HepG2 (cell line): ENCODE measurements around the gene ZBTB46. TPM values are rescaled to one million over a fixed set of nuclear protein-coding genes. Genes with fewer than 3 reads are reported as not detected.

ENCODE experiments used
- ASH2L ChIP-seq: fragments of 300-600, 200-600 bp; sonication (generic); IDR thresholded peaks from 2 replicates; pipeline ENCODE4 v1.7.0; 2017; ENCODE audit warnings: low read depth, mild to moderate bottlenecking, moderate library complexity, mixed read lengths, low read length; ENCODE audit not compliant: insufficient read length
- EZH2 ChIP-seq: conservative IDR thresholded peaks from 2 replicates; pipeline ENCODE4 v1.6.1; 2012; ENCODE audit warnings: mild to moderate bottlenecking, low read depth, low read length, moderate library complexity
- FOXC1 ChIP-seq: sonication (generic); formaldehyde crosslinking; IDR thresholded peaks from 2 replicates; pipeline ENCODE4 v1.8.0; 2022; ENCODE audit warnings: mild to moderate bottlenecking, missing genetic modification reagents, borderline replicate concordance
- FOXK2 ChIP-seq: fragments of 450-650 bp; IDR thresholded peaks from 2 replicates; pipeline ENCODE4 v1.6.1; 2016
- HNF1A ChIP-seq, 2 experiments: sonication (generic) in 1 of 2; formaldehyde crosslinking in 1 of 2; IDR thresholded peaks; 2 replicates each; pipeline versions ENCODE4 v1.4.0 to v1.6.1; 2016 to 2020; ENCODE audit warnings: borderline replicate concordance in 1 of 2, low read depth in 1 of 2, mild to moderate bottlenecking in 1 of 2, missing genetic modification reagents in 1 of 2
- KDM3A ChIP-seq: IDR thresholded peaks from 2 replicates; pipeline ENCODE4 v1.6.1; 2018; ENCODE audit warnings: low read depth, missing compliant biosample characterization
- MTA1 ChIP-seq: sonication (generic); formaldehyde crosslinking; IDR thresholded peaks from 2 replicates; pipeline ENCODE4 v1.4.0; 2020; ENCODE audit warnings: missing genetic modification reagents, mild to moderate bottlenecking, borderline replicate concordance
- NR0B2 ChIP-seq: sonication (generic); formaldehyde crosslinking; IDR thresholded peaks from 2 replicates; pipeline ENCODE4 v1.4.0; 2020; ENCODE audit warnings: mild to moderate bottlenecking, missing genetic modification reagents
- ONECUT2 ChIP-seq: sonication (generic); formaldehyde crosslinking; IDR thresholded peaks from 2 replicates; pipeline ENCODE4 v1.4.0; 2020; ENCODE audit warnings: missing genetic modification reagents
- THYN1 ChIP-seq: sonication (generic); formaldehyde crosslinking; IDR thresholded peaks from 2 replicates; pipeline ENCODE4 v1.8.1; 2023; ENCODE audit warnings: low read depth, mild to moderate bottlenecking, moderate library complexity, missing genetic modification reagents, borderline replicate concordance
- ZFP62 ChIP-seq: sonication (generic); formaldehyde crosslinking; IDR thresholded peaks from 2 replicates; pipeline ENCODE4 v1.4.0; 2020; ENCODE audit warnings: missing genetic modification reagents
- ZFP91 ChIP-seq: sonication (generic); formaldehyde crosslinking; IDR thresholded peaks from 2 replicates; pipeline ENCODE4 v1.9.0; 2022; ENCODE audit warnings: missing genetic modification reagents, mild to moderate bottlenecking, borderline replicate concordance
- ZNF24 ChIP-seq: fragments of 450-650 bp; IDR thresholded peaks from 2 replicates; pipeline ENCODE4 v1.6.1; 2017; ENCODE audit warnings: antibody characterized with exemption, mild to moderate bottlenecking
- ZNF251 ChIP-seq: sonication (generic); formaldehyde crosslinking; IDR thresholded peaks from 2 replicates; pipeline ENCODE4 v1.9.0; 2021; ENCODE audit warnings: mild to moderate bottlenecking, missing genetic modification reagents
- ZNF275 ChIP-seq: sonication (generic); formaldehyde crosslinking; IDR thresholded peaks from 2 replicates; pipeline ENCODE4 v1.8.0; 2022; ENCODE audit warnings: missing genetic modification reagents, mild to moderate bottlenecking, inconsistent platforms, borderline replicate concordance
- ZNF512B ChIP-seq: sonication (generic); formaldehyde crosslinking; IDR thresholded peaks from 2 replicates; pipeline ENCODE4 v1.5.1; 2020; ENCODE audit warnings: missing genetic modification reagents, mild to moderate bottlenecking, borderline replicate concordance
- ZNF773 ChIP-seq: sonication (generic); formaldehyde crosslinking; IDR thresholded peaks from 2 replicates; pipeline ENCODE4 v1.4.0; 2020; ENCODE audit warnings: missing genetic modification reagents, borderline replicate concordance
- polyA plus RNA-seq, 8 experiments: library from polyadenylated mRNA; depleted of rRNA in 3 of 8; stranded (reverse) in 7 of 8; unstranded in 1 of 8; fragments of >200 nt; fragmentation: Illumina TruSeq in 4 of 8; extraction: Trizol in 4 of 8; gene quantifications; 2 replicates each; pipeline versions ENCODE4 v1.2.1 to v1.2.3, GENCODE V29; 2011 to 2016; ENCODE audit warnings: low read depth in 4 of 8, missing spikeins in 1 of 8, mixed read lengths in 1 of 8; ENCODE audit not compliant: insufficient read depth in 1 of 8
- total RNA-seq, 5 experiments: library from RNA; depleted of rRNA; stranded (reverse); fragments of >200 nt; fragmentation: Illumina TruSeq; extraction: Trizol; gene quantifications; 2 replicates each; pipeline ENCODE4 v1.2.3, GENCODE V29; 2016; ENCODE audit warnings: low read depth in 1 of 5

ZBTB46 gene
- total and polyA plus RNA-seq, 2 of the 13 experiments (the other 11 are each of a cell fraction or from before 2014, with no cell fraction given) = 1.6 to 13.5 TPM

GRCh38 chr20:63833776-63834490, 2.9 kb upstream of the ZBTB46 start (continued):
- TF ChIP-seq ZNF512B (no peak), FOXC1 (CRISPR knock-in tag) (no peak), ZNF251 (CRISPR knock-in tag) (0 out of 2 replicates have a peak, but pooled peaks have one; percentile 33), HNF1A (IDR thresholded peaks at IDR 0.05; ENCODE audit: low read depth) (no peak), HNF1A (CRISPR knock-in tag; IDR thresholded peaks at IDR 0.05; ENCODE audit: borderline replicate concordance) (peak; percentile 54; the same call in 1 of the 2 replicates), ZNF275 (CRISPR knock-in tag) (no peak), FOXK2 (no peak), NR0B2 (no peak), ZFP91 (no peak), EZH2 (no peak), ZNF24 (no peak), ONECUT2 (CRISPR knock-in tag) (no peak), ZFP62 (0 out of 2 replicates have a peak, but pooled peaks have one; percentile 21), THYN1 (CRISPR knock-in tag) (no peak), ASH2L (no peak), KDM3A (no peak), ZNF773 (no peak), MTA1 (CRISPR knock-in tag) (no peak)
